Panc1 (cell line): ENCODE results near the gene MSRB1. TPM values are rescaled to one million over a fixed set of nuclear protein-coding genes. Genes with fewer than 3 reads are reported as not detected.
A peak's percentile ranks its signal among the peaks of the same experiment; 100 is the strongest.

Experiments
- ATAC-seq: fragments of 200-7000 bp; cut with Tn5 transposase; 2 replicates; pipeline ENCODE4 v1.9.1; 2020; ENCODE audit warnings: mild to moderate bottlenecking, moderate library complexity
- BruUV-seq: library from RNA; stranded (reverse); fragments of 400-500 nt; replicated peaks from 2 replicates; lab custom pipeline; 2021; lab: Mats Ljungman, UMichigan
- CTCF ChIA-PET: fragments of 300-600 bp; sonication (Branson Sonifier 250); formaldehyde crosslinking; loops from one replicate; lab custom pipeline; 2022; ENCODE audit warnings: antibody characterized with exemption; lab: Charles Lee
- POLR2A ChIA-PET: fragments of 300-600 bp; sonication (Branson Sonifier 250); formaldehyde crosslinking; loops from one replicate; lab custom pipeline; 2022; ENCODE audit warnings: antibody characterized with exemption; lab: Charles Lee
- DNase-seq: peaks from one replicate; pipeline ENCODE4 v3.0.0-alpha.2; 2010; ENCODE audit warnings: low read depth, low spot score
- H3K27ac ChIP-seq: 2 replicates; pipeline ENCODE4 v1.5.1; 2011; ENCODE audit warnings: mild to moderate bottlenecking, low read length, inconsistent platforms
- H3K27me3 ChIP-seq: fragments of 200-500 bp; sonication (Bioruptor generic); 2 replicates; pipeline ENCODE4 v1.6.0; 2014; ENCODE audit warnings: low read length, inconsistent platforms; ENCODE audit not compliant: control insufficient read depth, insufficient read depth
- H3K36me3 ChIP-seq: fragments of 200-500 bp; sonication (Bioruptor generic); 2 replicates; pipeline ENCODE4 v1.5.1; 2014; ENCODE audit warnings: inconsistent platforms, mild to moderate bottlenecking, low read length, moderate library complexity; ENCODE audit not compliant: control insufficient read depth, insufficient read depth
- H3K4me1 ChIP-seq: 2 replicates; pipeline ENCODE4 v1.5.1; 2011; ENCODE audit warnings: inconsistent platforms, mild to moderate bottlenecking, low read length, moderate library complexity; ENCODE audit not compliant: control insufficient read depth, insufficient read depth
- H3K4me3 ChIP-seq, 2 experiments: 2 replicates each; pipeline ENCODE4 v1.5.1; 2011 to 2012; ENCODE audit warnings: low read depth in 2 of 2, low read length in 2 of 2, mild to moderate bottlenecking in 2 of 2, inconsistent platforms in 1 of 2, moderate library complexity in 1 of 2
- H3K9me3 ChIP-seq: fragments of 200-500 bp; sonication (Bioruptor generic); 2 replicates; pipeline ENCODE4 v1.5.1; 2014; ENCODE audit warnings: low read depth, mild to moderate bottlenecking, inconsistent platforms, low read length, moderate library complexity; ENCODE audit not compliant: control insufficient read depth, insufficient read depth
- CTCF ChIP-seq: fragments of 450-650 bp; IDR thresholded peaks from 2 replicates; pipeline ENCODE4 v1.5.1; 2017; ENCODE audit warnings: mild to moderate bottlenecking
- POLR2AphosphoS5 ChIP-seq: IDR thresholded peaks from 2 replicates; pipeline ENCODE4 v1.6.1; 2012; ENCODE audit warnings: mild to moderate bottlenecking, low read depth, low read length, moderate library complexity
- REST ChIP-seq, 2 experiments: IDR thresholded peaks; 2 replicates each; pipeline ENCODE4 v1.6.1; 2011 to 2012; ENCODE audit warnings: low read depth in 2 of 2, control low read depth in 1 of 2, low read length in 1 of 2, mild to moderate bottlenecking in 1 of 2, moderate library complexity in 1 of 2; ENCODE audit not compliant: insufficient read depth in 1 of 2
- SIN3A ChIP-seq: IDR thresholded peaks from 2 replicates; pipeline ENCODE4 v1.6.1; 2012; ENCODE audit warnings: low read depth, mild to moderate bottlenecking, low read length, moderate library complexity, borderline replicate concordance; ENCODE audit not compliant: insufficient read depth
- TCF7L2 ChIP-seq: IDR thresholded peaks from 2 replicates; pipeline ENCODE4 v1.6.1; 2011; ENCODE audit warnings: mild to moderate bottlenecking, low read depth, low read length, inconsistent platforms
- in situ Hi-C: cut with HindIII; loops from 2 replicates; pipeline ENCODE4 v1.10.0; 2016; ENCODE audit warnings: low sequenced_read_pairs, low pct_unique_long_range_greater_than_20kb
- intact Hi-C: fragments of 100-400 bp; cut with micrococcal nuclease; formaldehyde crosslinking; loops from one replicate; pipeline ENCODE4 v1.10.0; 2022; ENCODE audit not compliant: unreplicated experiment
- total RNA-seq: library from RNA; stranded (reverse); gene quantifications from one replicate; pipeline ENCODE4 v1.2.1, GENCODE V29; 2021; ENCODE audit not compliant: unreplicated experiment

The MSRB1 gene
- total RNA-seq, 1 experiment from 2014 or later: 25.3 TPM

DNA sequence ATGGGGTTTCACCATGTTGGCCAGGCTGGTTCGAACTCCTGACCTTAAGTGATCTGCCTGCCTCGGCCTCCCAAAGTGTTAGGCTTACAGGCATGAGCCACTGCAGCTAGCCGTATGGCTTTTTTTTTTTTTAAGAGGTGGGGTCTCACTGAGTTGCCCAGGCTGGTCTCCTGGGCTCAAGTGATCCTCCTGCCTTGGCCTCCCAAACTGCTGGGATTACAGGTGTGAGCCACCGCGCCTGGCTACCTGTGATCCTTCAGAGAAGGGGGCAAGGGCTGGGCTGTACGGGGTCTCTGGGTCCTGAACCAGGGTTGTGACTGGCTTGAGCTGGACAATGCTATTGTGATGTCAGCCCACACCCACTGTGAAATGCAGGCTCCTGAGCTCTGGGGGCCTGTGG, 23.5 kb upstream of the MSRB1 start, which contains the start of gene RNF151:
Gene RNF151, plus strand, starts transcription at position 397 of the 400 bp plus-strand sequence. CDS start 26 bp downstream, outside the sequence.
- TF ChIP-seq CTCF: no peak
- TF ChIP-seq SIN3A: no peak
- TF ChIP-seq TCF7L2: no peak
- no peak for TF ChIP-seq POLR2AphosphoS5
- CTCF ChIA-PET: interaction anchor here (0.5 kb wide), 1 partner anchor 56 kb away, joined by 5 read pairs; no protein-coding TSS in a partner anchor
- in situ Hi-C loops: no loop called here
- Histone ChIP-seq H3K27me3 (no peaks in the 10 kb centered on the region), H3K4me1 (peaks cover 8% of the 10 kb centered on the region), H3K36me3 (peaks cover 11% of the 10 kb centered on the region), H3K27ac (peak within 1 kb of the TSS; percentile 96), H3K9me3 (no peaks in the 10 kb centered on the region), H3K4me3 (peak within 1 kb of the TSS; percentile 99)
- POLR2A ChIA-PET: interaction anchor here (1.0 kb wide), 1 partner anchor 16 kb away, joined by 8 read pairs; no protein-coding TSS in a partner anchor
- intact Hi-C loops: no loop called here
- no TSS peak for BruUV-seq
- no peak for ATAC-seq
- DNase-seq: no peak

DNA sequence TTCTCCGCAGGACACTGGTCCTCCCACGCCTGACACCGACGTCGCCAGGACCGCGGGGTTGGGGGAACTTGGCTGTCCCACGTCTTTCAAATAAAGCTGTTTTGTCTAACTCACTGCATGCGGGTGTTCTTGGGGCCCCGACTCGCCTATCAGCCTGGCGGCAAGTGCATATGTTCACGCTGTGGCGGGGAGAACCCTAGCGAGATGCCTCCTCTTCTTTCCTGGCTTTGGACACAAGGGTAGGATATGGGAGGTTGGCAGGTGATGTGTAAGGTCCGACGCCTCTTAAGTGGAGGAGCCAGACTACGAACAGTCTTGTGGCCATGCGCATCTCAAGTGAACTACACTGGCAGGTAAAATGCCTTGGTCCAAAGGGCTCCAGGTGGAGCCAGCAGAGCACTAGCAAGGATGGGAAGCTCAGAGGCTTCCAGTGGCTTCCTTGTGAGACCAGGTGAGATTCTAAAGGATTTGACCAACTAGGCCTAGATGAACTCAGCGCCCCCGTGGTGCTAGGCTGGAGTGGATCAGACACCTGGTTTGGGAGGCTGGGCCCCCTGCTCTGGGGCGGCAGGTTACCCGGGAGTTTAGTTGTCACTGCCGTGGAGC, 22.5 kb upstream of the MSRB1 start:
- ChIA-PET POLR2A (interaction anchor here (0.7 to 1.1 kb wide), 2 partner anchors 17 to 82 kb away, joined by 4 to 5 read pairs; partner anchors contain the start of genes NTHL1 and TSC2), CTCF (no interaction called here)
- peak overlapping the region; percentile 99 for H3K4me3 ChIP-seq
- H3K27me3 ChIP-seq: no peaks in the 10 kb centered on the region
- TSS peak; percentile 89 for BruUV-seq
- H3K36me3 ChIP-seq: peaks cover 11% of the 10 kb centered on the region
- ATAC-seq: no peak
- H3K4me1 ChIP-seq: peaks cover 12% of the 10 kb centered on the region
- peak overlapping the region; percentile 96 for H3K27ac ChIP-seq
- no peaks in the 10 kb centered on the region for H3K9me3 ChIP-seq
- intact Hi-C loops: no loop called here
- DNase-seq: no peak
- in situ Hi-C loops: no loop called here
- TF ChIP-seq SIN3A: no peak
- TF ChIP-seq REST (IDR thresholded peaks at IDR 0.05; ENCODE audit: insufficient read depth in 1 of 2, low read depth in 2 of 2, low read length in 1 of 2): no peak
- TF ChIP-seq TCF7L2: no peak
- no peak for TF ChIP-seq CTCF
- no peak for TF ChIP-seq POLR2AphosphoS5
